AG20443 (cell line): ENCODE results near the gene FUT6.
"Not testable (repeated sequence)": the region's sequence is repeated elsewhere in the genome, so short reads cannot be mapped to it uniquely, and the experiment has no call there.

ENCODE experiments used
- DNase-seq: peaks from one replicate; pipeline ENCODE4 v3.0.0; 2012; ENCODE audit warnings: low spot score, mixed read lengths

The FUT6 gene

DNA sequence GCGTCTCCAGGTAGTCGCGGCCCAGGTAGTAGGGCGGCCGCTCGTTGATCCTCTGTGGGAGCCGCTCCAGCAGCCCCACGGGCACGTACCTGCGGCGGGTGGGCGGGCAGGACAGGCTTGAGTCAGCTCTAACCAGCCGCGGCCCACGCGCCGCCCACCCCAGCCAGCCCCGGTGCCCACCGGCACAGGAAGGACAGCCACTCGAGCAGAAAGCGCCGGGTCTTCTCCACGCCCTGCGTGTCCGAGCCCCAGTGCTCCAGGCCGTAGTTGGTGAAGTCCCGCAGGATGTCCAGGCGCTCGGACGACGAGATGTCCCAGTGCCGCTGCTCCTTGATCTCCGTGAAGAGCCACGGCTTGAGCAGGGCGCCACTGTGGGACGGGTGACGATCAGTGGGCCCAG lies 54.1 kb downstream of the FUT6 start:
- DNase-seq = no peak

DNA sequence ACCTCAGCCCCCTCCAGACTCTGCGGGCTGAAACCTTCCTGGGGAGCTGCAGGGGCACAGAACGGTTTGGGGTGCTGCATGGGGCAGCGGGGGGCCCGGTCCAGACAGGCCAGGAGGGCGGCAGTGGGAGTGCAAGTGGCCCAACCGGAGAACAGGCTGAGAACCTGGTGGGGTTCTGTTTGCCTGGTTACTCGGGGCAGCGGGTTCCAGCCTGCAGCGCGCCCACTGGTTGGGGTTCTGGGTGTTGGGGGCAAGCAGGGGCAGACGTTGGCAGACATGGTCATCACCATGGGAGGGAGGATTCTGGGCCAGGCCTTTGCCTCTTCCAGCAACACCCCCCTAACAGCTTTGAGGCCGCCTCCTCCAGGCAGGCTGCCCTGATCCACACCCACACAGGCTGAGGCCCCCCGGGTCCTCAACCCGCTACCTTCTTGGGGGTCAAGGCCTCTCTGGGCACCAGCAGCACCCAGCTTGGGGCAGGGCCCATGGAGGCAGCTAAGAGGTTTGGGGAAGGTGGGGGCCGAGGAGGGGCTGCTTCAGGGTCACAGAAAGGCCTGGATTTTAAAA lies 54.8 kb downstream of the FUT6 start, which contains the start of gene PRR22:
Gene PRR22 (minus strand): TSS at position 166 of the 567 bp plus-strand sequence. CDS start 86 bp downstream, at position 80.
- no peak for DNase-seq

DNA sequence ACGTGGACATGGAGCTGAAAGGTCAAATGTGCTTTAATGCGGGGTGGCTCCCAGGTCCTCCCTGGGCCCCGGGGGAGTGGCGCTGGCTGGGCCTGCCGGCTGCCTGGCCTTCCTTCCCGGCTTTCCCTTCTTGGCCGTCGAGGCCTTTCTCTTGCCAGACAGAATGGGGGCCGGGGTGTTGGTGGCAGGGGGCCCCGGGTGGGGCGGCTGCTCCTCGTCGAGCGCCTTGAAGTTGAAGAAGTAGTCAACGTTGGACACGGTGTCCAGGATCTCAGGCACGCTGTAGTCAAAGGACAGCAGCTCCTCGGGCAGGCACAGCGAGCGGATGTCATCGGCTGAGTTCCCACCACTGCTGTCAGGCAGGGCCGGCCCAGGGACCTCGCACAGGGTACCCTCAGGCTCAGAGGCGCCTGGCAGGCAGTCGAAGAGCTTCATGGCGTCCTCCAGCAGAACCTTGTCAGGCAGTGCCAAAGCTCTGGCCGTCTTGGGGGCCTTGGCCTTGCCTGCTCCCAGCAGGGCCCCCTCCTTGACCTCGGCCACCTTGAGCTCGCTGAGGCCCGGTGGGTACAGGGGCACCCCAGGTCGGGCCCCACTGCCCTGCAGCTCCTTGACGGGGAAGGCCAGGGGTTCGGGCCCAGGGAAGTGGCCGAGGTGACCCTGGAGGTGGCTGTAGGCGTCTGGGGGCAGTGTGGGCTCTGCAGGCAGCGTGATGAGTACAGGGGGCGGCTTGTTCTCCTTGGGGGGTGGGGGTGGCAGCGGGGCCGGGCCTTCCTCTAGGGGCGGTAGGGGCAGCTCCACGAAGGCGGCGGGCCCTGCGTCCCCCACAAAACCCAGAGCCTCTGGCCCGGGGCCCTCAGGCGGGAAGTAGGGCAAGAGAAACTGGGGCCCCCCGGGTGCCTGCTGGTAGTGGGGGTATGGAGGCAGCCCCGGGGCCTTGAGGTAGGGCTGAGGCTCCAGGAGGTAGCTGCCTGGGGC lies 56.3 kb downstream of the FUT6 start:
- DNase-seq = no peak

GRCh38 chr19:5782322-5782721 lies 57.2 kb downstream of the FUT6 start:
- DNase-seq = no peak

- not testable (repeated sequence) for DNase-seq
These were observed 58.6 kb downstream of the FUT6 start for GRCh38 chr19:5780916-5781315.
